ENCODE data around the gene YJEFN3.
A peak's percentile ranks its signal among the peaks of the same experiment; 100 is the strongest.

YJEFN3 gene

DNA sequence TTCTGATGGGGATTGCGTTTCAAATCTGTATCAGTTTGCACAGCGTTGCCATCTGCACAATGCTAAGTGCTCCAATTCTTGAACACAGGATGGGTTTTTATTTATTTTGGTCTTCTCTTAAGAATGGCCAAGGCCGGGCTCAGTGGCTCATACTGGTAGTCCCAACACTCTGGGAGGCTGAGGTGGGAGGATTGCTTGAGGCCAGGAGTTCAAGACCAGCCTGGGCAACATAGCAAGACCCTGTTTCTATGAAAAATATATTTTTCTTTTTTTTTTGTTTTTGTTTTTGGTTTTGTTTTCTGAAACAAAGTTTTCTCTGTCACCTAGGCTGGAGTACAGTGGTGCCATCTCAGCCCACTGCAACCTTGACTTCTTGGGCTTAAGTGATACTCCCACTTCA, 5.5 kb upstream of the YJEFN3 start:
- no peak for DNase-seq (ENCODE audit: low read depth)

DNA sequence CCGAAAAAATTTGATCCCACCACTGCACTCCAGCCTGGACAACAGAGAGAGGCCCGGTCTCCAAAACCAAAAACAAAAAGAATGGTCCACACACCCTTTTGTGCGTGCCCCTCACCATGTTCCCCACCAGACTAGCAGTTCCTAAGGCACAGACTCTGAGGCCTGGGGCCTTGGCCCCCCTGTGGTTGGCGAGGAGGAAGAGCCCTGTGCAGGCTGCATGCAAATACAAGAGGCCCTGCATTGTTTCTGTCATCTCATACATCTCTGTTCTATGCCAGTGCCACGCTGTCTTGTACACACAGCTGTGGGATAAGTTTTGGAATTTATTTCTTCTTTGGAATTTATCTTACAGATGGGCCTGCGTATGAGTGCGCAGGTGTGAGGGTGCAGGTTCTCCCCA, 4.7 kb upstream of the YJEFN3 start:
- DNase-seq (ENCODE audit: low read depth), result no peak

DNA sequence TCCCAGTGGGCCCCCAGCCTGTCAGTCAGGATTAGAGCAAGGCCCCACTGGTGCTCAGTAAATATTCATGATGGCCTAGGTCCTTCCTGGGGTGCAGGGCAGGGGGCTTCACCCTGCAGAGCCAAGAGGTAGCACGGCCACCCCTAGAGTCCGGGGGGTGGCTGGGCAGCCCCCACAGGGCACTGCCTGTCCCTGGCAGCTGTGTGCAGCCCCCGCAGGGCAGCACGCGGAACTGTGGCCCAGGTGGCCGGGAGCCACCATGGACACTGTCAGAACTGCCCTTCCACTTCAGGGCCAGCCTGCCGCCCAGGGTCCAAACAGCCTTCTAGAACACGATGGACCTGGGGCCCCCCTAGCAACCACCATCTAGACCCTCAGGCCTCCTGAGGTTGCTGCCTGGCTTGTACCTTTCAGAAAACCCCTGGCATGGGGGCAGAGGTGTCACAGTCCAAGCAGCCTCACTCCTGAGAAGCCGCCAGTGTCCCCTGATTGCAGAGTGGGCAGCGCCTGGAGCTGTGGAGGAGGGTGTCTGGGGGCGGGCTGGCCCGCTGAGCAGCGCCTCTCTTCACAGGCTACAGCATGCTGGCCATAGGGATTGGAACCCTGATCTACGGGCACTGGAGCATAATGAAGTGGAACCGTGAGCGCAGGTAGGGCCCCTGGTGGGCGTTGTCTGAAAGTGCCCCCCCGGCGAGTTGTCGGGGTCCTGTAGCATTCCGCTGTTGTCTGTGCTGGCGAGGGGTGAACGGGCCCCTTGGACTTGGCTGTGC, 2.9 kb upstream of the YJEFN3 start:
- DNase-seq (ENCODE audit: low read depth), result no peak

DNA sequence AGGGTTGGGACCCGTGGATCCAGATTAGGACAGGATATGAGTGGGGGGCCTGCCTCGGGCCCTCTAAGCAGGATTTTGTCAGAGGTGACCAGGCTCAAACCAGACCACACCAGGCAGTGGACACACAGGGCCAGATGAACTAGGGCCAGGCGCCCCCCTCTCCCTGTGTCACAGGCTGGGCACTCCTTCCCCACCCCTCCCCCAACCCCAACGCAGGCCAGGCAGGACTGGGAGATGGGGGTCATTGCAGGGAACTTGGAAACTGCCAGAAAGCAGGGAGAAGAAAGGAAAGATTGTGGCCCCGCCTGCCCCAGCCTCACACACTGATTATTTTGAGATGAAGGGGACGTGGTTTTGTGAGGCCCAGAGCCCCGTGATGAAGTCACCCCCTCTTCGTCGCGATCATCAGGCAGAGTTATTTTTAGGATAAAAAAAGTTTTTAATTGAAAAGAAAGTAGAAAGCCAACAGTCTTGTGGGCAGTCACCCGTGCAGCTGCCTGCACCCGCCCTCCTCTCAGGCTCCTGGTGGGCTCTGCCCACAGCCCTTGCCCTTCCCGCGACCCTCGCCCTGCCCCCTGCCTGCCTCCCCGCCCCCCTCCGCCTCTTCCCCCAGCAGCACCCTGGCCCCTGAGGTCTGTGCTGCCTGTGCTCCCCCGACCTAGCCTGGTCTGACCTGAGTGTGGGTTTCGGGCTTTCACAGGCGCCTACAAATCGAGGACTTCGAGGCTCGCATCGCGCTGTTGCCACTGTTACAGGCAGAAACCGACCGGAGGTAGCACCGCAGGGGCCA, 1.9 kb upstream of the YJEFN3 start:
- no peak for DNase-seq (ENCODE audit: low read depth)

DNA sequence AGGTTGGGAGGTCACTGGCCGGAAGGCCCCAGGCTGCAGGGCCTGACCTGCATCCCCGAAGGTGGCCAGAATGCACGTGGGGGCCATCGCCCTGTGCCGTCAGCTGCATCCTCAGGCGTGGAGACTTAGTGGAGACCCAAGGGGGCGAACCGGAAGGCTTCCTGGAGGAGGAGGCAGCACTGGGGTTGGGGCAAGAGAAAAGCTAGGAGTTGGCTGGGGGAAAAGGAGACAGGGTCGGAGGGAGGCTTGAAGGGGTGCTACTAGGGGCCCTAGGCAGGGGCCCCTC, 1.4 kb upstream of the YJEFN3 start:
- DNase-seq (ENCODE audit: low read depth), result no peak

DNA sequence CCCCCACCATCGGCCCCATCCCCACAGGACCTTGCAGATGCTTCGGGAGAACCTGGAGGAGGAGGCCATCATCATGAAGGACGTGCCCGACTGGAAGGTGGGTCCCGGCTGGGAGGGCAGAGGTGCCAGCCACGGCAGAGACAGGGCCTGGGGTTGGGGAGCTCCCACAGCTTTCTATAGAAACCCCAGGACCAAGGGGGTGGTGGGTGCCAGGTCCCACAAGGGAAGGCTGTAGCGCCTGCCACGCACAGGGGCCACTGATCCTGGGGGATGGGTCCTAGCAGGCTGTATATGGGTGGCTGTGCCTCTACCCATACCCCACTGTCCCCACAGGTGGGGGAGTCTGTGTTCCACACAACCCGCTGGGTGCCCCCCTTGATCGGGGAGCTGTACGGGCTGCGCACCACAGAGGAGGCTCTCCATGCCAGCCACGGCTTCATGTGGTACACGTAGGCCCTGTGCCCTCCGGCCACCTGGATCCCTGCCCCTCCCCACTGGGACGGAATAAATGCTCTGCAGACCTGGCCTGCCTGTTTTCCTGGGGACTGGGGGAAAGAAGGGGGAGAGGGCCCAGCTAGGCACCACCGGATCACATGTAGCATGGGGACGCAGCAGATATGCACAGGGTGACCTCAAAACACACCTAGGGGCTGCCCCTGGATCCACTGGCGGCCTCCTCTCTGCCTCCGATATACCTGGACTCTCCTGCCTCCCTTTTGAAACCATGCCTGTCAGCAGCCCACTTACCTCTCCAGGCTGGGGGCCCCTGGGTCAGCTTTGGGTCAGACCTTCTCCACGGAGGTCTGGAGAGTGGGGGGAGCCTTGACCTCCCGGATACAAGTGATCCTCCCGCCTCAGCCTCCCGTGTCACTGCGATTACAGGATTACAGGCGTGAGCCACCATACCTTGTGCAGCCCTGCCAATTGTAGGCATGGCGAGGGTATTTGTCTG, 761 bp upstream of the YJEFN3 start:
- DNase-seq (ENCODE audit: low read depth), result no peak

DNA sequence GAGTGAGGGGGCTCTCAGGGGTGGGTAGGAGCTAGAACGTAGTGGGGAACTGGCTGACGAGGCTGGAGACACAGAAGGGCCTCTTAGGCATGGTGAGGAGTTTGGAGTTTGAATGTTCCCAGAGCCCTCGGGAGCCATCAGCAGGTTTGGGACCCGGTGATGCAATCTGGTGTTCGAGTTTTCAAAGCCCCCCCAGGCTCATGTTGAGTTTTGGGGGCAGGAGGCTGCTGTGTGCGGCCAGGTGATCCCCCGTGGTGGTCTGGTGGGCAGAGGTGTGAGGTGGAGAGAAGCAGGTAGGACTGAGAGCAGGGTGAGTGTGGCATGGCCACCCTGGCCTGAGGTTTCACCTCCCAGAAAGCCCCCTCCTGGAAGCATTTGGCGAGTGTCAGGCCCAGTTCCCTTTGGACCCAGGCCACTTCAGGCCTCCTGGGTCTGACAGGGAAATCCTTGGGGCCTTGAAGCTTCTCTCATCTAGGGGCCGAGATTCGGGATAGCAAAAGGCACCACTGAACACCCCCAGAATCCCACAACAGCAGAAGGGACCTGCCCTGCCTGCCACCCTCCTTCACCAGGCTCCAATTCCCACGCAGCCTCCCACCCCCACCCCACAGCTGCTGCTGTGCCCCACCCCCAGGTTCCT, 1.2 kb downstream of the YJEFN3 start:
- DNase-seq (ENCODE audit: low read depth), result no peak

DNA sequence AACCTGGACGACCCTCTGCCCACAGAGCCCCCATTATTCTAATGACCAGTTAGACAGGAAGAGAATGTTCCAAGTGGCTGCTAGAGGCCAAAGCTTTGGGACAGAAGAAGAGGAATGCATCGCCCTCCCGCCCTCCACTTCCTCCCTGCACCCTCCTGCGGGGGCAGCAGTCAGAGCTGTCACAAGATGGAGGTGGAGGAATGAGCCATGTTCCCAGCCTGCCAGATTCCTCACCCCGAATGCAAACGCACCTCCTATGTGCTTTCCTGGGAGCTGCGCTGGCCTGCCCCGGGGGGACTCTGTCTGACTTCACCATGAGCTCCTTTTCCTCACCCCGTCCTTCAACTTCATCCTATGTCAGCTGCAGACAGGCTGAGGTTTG, 1.7 kb downstream of the YJEFN3 start:
- DNase-seq (ENCODE audit: low read depth), result peak; percentile 14

DNA sequence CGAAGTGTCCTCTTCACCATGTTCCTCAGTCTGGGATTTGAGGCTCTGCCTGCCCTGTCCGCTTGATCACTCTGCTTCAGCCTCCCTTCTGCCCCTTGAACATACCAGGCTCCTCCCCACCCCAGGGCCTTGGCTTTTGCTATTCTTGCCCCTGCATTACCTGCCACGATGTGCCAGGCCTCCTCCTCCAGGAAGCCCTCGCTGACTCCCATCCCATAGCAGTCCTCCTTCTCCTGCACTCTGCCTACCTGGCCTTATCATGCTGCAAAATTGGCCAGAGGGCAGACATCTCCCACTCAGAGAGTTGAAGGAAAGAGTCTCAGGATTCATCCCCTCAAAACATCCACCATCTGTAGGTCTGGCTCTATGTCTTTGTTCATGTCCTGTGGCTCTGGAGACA, 2.2 kb downstream of the YJEFN3 start:
- no peak for DNase-seq (ENCODE audit: low read depth)

DNA sequence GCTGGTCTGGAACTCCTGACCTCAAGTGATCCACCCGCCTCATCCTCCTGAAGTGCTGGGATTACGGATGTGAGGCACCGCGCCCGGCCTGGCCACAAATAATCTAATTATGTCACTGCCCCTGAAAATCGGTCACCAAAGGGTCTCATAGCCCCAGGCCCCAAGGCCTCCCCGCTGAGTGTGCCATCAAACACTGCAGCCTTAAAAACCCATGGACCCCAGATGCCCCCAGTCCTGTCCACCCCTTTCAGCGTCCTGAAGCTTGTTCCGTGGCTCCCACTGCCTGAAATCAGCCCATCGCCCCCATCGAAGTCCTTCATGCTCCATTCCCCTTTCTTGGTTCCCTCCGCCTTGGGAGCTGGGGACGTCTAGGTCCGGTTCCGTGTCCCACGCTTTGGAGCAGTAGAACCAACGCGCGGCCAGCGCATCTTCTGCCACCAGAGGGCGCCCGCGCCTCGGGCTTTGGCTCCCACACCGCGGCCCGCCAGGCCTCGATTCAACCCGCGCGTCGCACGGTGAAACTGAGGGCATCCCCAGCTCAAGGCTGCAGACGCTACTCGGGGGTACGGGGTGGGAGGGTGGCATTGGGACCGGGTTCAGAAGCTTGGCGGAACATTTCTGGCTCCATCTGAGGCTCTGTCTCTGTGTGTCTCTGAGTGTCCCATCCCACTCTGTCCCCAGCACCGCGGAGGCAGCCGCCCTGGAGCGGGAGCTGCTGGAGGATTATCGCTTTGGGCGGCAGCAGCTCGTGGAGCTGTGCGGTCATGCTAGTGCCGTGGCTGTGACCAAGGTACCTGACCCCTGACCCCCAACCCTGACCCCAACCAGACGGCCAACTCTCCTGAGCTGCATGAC, 3.5 kb downstream of the YJEFN3 start:
- DNase-seq (ENCODE audit: low read depth), result peak; percentile 43

DNA sequence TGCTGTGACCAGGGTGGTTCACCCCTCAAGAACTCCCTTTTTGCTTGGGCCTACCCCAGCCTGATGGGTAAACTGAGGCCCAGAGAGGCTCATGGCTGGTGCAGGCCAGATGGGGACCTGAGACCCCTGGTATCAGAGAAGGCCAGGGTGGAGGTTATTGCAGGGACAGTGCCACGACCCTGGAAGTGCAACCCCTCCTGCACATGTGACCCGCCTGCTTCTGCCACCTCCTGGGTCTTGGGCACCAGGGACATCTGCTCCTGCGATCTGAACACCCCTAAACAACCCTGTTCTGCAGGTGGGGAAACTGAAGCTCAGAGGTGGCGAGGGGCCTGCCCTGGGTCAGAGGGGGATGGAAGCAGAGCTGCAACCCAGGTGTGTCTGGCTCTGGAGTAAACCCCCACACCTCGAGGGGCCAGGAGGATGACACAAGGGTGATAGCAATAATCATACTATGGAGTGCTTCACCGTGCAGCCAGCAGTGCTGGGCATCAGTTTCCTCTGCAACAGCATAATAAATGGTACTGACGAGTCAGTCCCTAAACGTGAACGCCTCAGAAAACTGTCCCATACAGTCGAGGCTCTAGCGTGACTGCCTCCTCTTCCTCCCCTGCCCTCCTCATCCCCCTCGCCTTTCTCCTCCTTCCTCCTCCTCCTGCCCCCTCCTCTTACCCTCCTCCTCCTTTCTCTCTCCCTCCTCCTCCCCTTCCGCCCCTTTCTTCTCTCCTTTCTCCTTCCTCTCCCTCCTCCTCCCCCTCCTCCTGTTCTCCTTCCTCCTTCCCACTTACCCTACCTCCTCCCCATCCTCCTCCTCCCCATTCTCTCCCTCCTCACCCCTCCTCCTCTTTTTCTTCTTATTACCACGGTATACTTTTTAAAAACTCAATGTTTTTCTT, 4.3 kb downstream of the YJEFN3 start:
- no peak for DNase-seq (ENCODE audit: low read depth)

DNA sequence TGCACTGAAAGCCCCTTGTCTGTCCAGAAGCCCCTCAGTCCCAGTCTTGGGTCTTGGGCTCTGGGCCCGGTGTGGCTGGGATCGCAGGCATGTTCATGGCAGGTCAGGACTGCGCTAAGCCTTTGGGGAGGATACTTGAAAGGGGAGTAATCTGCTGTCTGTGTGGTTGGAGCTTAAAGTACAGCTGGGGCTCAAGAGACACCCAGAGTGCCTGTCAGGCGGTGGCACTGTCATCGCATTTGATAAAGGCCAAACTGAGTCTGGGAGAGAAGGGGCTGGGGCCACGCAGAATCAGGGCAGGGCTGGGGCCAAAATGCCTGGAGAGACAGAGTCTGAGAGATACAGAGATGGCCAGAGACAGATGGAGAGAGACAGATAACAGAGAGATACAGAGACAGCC, 5.1 kb downstream of the YJEFN3 start:
- no peak for DNase-seq (ENCODE audit: low read depth)

DNA sequence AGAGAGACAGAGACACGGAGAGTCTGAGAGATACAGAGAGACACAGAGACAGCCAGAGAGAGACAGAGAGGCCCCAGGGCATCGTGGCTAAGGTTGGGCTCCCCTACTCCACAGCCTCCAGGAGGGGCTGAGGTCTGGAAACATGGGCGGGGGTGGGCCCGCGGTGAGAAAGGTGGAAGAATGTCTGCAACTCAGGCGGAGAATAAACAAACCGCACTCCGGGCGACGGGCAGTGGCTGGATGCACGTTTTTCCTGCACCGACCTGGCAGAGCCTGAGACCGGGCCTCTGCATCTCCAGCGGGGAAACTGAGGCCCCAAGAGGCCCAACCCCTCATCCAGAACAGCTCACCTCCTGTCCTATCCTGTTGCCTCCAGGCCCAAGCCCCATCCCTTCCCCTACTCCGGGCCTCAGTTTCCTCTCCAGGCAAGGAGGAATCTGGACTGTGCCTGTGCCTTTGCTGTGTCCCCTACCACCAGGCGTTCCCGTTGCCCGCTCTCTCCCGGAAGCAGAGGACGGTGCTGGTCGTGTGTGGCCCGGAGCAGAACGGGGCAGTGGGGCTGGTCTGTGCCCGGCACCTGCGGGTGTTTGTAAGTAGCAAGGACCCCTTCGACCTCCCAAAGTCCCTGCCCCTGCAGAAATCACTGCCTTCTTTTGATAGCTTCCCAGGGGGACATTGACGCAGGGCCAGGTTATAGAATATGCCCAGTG, 6.0 kb downstream of the YJEFN3 start:
- DNase-seq (ENCODE audit: low read depth), result no peak

DNA sequence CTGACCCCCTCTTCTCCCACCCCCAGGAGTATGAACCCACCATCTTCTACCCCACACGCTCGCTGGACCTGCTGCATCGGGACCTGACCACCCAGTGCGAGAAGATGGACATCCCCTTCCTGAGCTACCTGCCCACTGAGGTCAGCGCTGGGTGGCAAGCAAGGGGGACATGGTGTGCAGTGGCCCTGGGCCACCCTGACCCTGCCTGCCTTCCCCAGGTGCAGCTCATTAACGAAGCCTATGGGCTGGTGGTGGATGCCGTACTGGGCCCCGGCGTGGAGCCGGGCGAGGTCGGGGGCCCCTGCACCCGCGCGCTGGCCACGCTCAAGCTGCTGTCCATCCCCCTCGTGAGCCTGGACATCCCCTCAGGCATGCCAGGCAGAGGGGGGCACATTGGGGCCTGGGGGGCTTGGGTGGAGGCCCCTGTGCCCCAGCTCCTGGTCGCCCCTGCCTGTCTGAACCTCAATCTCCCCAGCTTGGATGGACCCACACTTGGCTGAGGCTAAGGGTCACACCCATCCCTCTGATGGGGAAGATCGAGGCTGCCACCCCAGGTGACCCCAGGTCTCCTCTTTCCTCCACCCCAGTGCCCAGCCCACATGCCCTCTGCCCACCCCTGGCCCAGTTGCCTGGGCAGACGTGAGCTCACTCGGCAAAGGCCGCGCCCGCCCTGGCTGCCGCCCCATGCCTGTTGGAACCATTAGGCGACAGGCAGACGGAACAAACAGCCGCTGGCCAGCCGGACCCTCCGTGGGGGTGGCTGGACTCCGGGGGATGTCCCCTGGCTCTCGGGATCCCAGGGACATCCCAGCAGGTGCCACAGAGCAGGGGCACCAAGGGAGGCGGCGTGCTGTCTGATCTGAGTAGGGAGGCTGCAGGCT, 6.8 kb downstream of the YJEFN3 start:
- no peak for DNase-seq (ENCODE audit: low read depth)

DNA sequence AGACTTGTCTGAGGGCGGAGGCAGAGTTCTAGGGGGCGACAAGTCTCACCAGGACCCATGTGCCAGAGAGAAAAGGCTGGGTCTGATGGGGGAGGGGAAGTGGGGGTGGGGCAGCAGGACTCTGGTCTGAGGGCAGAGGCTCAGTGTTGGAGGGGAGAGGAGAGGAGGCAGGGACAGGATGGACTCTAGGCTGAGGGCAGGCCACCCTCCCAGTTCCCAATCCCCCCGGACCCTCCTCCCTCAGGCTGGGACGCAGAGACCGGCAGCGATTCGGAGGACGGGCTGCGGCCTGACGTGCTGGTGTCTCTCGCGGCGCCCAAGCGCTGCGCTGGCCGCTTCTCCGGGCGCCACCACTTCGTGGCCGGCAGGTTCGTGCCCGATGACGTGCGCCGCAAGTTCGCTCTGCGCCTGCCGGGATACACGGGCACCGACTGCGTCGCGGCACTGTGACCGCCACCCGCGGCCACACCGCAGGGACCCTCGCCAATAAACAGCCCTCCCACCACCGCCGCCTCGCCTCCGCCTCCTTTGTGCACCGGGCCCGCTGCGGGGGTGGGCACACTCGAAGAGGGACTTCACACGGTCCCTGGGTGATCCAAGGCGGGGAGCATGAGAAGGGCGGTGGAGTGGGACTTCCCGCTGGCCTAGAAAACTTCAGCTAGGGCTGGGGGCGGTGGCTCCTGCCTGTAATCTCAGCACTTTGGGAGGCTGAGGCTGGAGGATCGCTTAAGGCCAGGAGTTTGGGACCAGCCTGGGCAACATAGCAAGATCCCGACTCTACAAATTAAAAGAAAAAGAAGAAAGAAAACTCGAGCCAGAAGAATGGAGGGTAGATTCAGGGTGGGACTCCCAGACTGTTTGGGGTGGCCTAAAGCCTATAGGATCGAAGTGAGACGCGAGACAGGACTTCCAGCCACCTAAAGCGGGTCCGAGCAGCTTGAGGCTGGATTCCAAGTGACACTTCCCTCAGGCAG, 8.7 kb downstream of the YJEFN3 start:
- DNase-seq (ENCODE audit: low read depth), result no peak

DNA sequence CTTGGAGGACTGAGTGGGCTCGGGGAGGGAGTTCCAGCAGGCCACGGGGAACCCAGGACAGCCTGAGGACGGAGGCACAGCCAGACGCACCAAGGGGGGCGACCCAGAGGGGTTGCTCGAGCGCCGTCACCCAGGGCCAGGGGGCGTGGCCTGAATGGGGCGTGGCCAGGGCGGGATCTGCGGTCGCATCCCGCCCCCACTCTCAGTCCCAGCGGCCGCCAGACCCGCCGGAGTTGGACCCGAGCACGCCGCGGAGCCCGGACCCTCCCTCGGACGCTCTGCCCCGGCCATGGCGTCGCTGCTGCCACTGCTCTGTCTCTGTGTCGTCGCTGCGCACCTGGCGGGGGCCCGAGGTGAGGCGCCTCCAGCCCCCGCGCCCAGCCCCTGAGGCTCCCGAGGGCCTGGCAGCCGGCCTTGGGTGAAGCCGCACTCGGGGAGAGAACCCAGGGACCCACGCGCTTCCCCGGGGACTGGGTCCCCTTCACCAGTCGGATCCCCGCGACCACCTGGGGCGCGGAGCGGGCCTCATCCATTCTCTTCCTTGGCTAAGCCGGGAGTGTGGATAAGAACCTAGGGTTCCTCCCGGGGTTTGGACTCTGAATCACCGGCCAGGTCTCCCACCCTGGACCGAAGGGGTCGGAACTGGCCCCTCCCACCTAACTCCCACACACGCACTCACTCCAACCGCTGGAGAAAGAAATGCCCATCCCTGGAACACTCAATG, 9.5 kb downstream of the YJEFN3 start, which contains the start of gene CILP2:
Gene CILP2 (plus strand): TSS at position 205 of the 724 bp plus-strand sequence. CDS start 85 bp downstream, at position 290.
- no peak for DNase-seq (ENCODE audit: low read depth)

DNA sequence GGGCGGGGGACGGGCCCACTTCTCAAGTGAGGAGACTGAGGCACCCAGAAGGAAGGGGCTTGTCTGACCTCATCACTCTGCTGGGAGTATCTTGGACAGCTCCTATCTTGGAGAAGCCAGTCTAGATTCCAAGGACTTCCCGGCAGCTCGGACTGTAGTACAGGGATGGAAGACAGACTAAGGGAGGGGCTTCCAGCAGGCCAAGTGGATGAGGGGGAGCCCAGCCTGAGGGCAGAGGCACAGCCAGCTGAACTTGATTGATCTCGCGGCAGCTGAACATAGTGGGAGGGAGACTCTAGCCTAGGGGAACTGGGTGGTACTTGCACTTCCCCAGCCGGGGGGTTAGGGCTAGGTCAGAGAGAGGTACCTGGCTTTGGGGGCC, 10.1 kb downstream of the YJEFN3 start:
- no peak for DNase-seq (ENCODE audit: low read depth)
